SU-DHL-6 (cell line): Measurements from ENCODE around the gene RGS3.

Experiments
- EZH2phosphoT487 ChIP-seq: fragments of 200-600 bp; sonication (generic), shearing (Covaris generic); conservative IDR thresholded peaks from 2 replicates; pipeline ENCODE4 v1.6.1; 2018; ENCODE audit warnings: mild to moderate bottlenecking, antibody characterized with exemption, low read length, moderate library complexity, mixed read lengths
- TF ChIP-seq, protein P1 (sequence below): fragments of 200-600 bp; sonication (generic); IDR thresholded peaks from one replicate; pipeline ENCODE4 v1.5.1; 2017; ENCODE audit warnings: antibody characterized with exemption, mild to moderate bottlenecking, low read length, moderate library complexity; ENCODE audit not compliant: insufficient read depth, poor library complexity, severe bottlenecking

DNA sequence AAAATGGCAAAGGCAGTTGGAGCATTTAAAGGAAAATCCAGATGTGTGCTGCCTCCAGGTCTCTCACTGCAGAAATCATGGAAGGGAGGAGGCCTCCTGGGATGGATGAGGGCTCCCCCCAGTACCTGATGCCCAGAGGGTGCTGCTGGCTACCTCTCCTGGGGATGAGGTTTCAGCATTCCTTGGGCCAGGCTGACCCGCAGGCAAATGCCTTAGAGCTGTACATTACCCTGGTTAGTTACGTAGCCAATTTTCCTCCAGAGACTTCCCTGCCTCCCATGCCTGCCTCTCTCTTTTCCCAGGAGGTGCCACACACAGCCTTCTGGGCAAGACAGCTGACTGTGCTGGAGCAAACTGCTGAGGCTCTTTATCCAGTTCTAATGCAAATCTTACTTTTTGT, 65.3 kb downstream of the RGS3 start:
- TF ChIP-seq, protein P1, sequence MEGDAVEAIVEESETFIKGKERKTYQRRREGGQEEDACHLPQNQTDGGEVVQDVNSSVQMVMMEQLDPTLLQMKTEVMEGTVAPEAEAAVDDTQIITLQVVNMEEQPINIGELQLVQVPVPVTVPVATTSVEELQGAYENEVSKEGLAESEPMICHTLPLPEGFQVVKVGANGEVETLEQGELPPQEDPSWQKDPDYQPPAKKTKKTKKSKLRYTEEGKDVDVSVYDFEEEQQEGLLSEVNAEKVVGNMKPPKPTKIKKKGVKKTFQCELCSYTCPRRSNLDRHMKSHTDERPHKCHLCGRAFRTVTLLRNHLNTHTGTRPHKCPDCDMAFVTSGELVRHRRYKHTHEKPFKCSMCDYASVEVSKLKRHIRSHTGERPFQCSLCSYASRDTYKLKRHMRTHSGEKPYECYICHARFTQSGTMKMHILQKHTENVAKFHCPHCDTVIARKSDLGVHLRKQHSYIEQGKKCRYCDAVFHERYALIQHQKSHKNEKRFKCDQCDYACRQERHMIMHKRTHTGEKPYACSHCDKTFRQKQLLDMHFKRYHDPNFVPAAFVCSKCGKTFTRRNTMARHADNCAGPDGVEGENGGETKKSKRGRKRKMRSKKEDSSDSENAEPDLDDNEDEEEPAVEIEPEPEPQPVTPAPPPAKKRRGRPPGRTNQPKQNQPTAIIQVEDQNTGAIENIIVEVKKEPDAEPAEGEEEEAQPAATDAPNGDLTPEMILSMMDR, result no peak
- TF ChIP-seq EZH2phosphoT487, result no peak
